Stomach (tissue), 9 donors: Measurements from ENCODE around the gene GCHFR. TPM values are rescaled to one million over a fixed set of nuclear protein-coding genes. Genes with fewer than 3 reads are reported as not detected.

Experiments used
- DNase-seq, 2 donors: peaks; one replicate each; pipeline versions ENCODE4 v3.0.0 to v3.0.0-alpha.2; 2013 to 2019
- H3K27ac ChIP-seq, 5 donors: fragments of 200-600 bp in 4 of 5; sonication (generic) in 4 of 5; one replicate each; pipeline ENCODE4 v1.5.1; 2013 to 2019; ENCODE audit warnings: mild to moderate bottlenecking in 1 of 5, moderate library complexity in 1 of 5
- H3K27me3 ChIP-seq, 3 donors: fragments of 200-600 bp; sonication (generic); one replicate each; pipeline ENCODE4 v1.5.1; 2017 to 2019; ENCODE audit warnings: mixed run types in 1 of 3
- H3K36me3 ChIP-seq, 4 donors: fragments of 200-600 bp; sonication (generic); 1 replicate in 3 of 4; 2 replicates in 1 of 4; pipeline ENCODE4 v1.5.1; 2016 to 2019
- H3K4me1 ChIP-seq, 4 donors: fragments of 200-600 bp; sonication (generic); one replicate each; pipeline ENCODE4 v1.5.1; 2016 to 2019
- H3K4me3 ChIP-seq, 4 donors: fragments of 200-600 bp; sonication (generic) in 3 of 4; one replicate each; pipeline ENCODE4 v1.5.1; 2016 to 2019; ENCODE audit warnings: mild to moderate bottlenecking in 1 of 4
- H3K9me3 ChIP-seq, 4 donors: fragments of 200-600 bp; sonication (generic); one replicate each; pipeline ENCODE4 v1.5.1; 2016 to 2019
- CTCF ChIP-seq, 7 experiments: fragments of 450-650 bp in 4 of 7; fragments of 200-600 bp in 3 of 7; sonication (generic) in 3 of 7; IDR thresholded peaks; one replicate each; pipeline ENCODE4 v1.5.1; 2016 to 2019; ENCODE audit warnings: antibody characterized with exemption in 7 of 7, control low read depth in 2 of 7, mild to moderate bottlenecking in 1 of 7
- EP300 ChIP-seq: sonication (generic); formaldehyde crosslinking; IDR thresholded peaks from one replicate; pipeline ENCODE4 v1.6.1; 2017; ENCODE audit warnings: antibody characterized with exemption
- POLR2A ChIP-seq, 4 donors: fragments of 450-650 bp; IDR thresholded peaks; one replicate each; pipeline ENCODE4 v1.6.1; 2016; ENCODE audit warnings: antibody characterized with exemption in 4 of 4, control low read depth in 2 of 4, mild to moderate bottlenecking in 1 of 4, moderate library complexity in 1 of 4
- POLR2AphosphoS5 ChIP-seq, 3 donors: sonication (generic); formaldehyde crosslinking; IDR thresholded peaks; one replicate each; pipeline ENCODE4 v1.6.1; 2016; ENCODE audit warnings: antibody characterized with exemption in 3 of 3
- WGBS, 5 donors: extraction: QIAGEN DNeasy Blood & Tissue Kit in 3 of 5; methylation state at CpG; one replicate each; pipeline versions ENCODE4 v1.1.5 to v1.1.7; 2013 to 2018; 5-methylcytosine and 5-hydroxymethylcytosine counted together
- intact Hi-C: fragments of 100-400 bp; cut with DNase I; formaldehyde crosslinking; loops from one replicate; pipeline ENCODE4 v1.15.1; 2023; ENCODE audit warnings: low total_unique reads
- polyA plus RNA-seq, 3 donors: library from polyadenylated mRNA; stranded (reverse); fragments of 200-250 nt; gene quantifications; one replicate each; pipeline ENCODE4 v1.2.3, GENCODE V29; 2013
- total RNA-seq, 5 donors: library from RNA; depleted of rRNA; stranded (reverse); fragments of >200 nt; gene quantifications; one replicate each; pipeline versions ENCODE4 v1.1.0 to v1.2.3, GENCODE V29; 2014 to 2016
- donor health status: healthy with polysubstance abuse.
- donor health status: Bipolar disorder and iron deficiency.
- donor health status: healthy.

The GCHFR gene
- total and polyA plus RNA-seq, 8 donors, result 1.3 to 37.4 (median 17.5) TPM; not detected in 2

- no peak overlapping the region for H3K27ac ChIP-seq
- no peak for TF ChIP-seq CTCF (IDR thresholded peaks at IDR 0.05)
- H3K36me3 ChIP-seq, result peaks cover 52 to 94% (median 93%) of the 10 kb centered on the region in 4 donors
- peaks cover 0 to 17% (median under 1%) of the 10 kb centered on the region in 4 donors for H3K4me1 ChIP-seq
- H3K4me3 ChIP-seq, result no peak overlapping the region
- 71 to 83% (median 77%) methylated on average over 3 of the region's 3 CpGs for WGBS, 5 donors
- intact Hi-C loops, result no loop called here
- no peaks in the 10 kb centered on the region for H3K27me3 ChIP-seq
- no peak for DNase-seq
- no peaks in the 10 kb centered on the region for H3K9me3 ChIP-seq
Measured at GRCh38 chr15:40746916-40747418, 16.9 kb upstream of the GCHFR start.

- Histone ChIP-seq H3K27ac (no peak overlapping the region), H3K36me3 (peaks cover 45 to 93% (median 87%) of the 10 kb centered on the region in 4 donors), H3K27me3 (no peaks in the 10 kb centered on the region), H3K9me3 (no peaks in the 10 kb centered on the region), H3K4me1 (peaks cover 5 to 26% (median 8%) of the 10 kb centered on the region in 4 donors), H3K4me3 (no peak overlapping the region)
- intact Hi-C loops, result no loop called here
- TF ChIP-seq CTCF (IDR thresholded peaks at IDR 0.05), result no peak
- no peak for TF ChIP-seq POLR2AphosphoS5 (IDR thresholded peaks at IDR 0.05)
- no peak for TF ChIP-seq EP300
- TF ChIP-seq POLR2A (IDR thresholded peaks at IDR 0.05), result no peak
- DNase-seq, result no peak
- 71 to 80% (median 76%) methylated on average over 6 to 7 of the region's 7 CpGs for WGBS, 5 donors
Measured at GRCh38 chr15:40747685-40748631, 15.9 kb upstream of the GCHFR start.

- Histone ChIP-seq H3K4me1 (peaks cover 15 to 39% (median 19%) of the 10 kb centered on the region in 4 donors), H3K9me3 (no peaks in the 10 kb centered on the region), H3K4me3 (no peak overlapping the region), H3K36me3 (peaks cover 33 to 83% (median 74%) of the 10 kb centered on the region in 4 donors), H3K27me3 (no peaks in the 10 kb centered on the region), H3K27ac (no peak overlapping the region)
- TF ChIP-seq EP300, result no peak
- TF ChIP-seq POLR2AphosphoS5 (IDR thresholded peaks at IDR 0.05), result no peak
- no peak for TF ChIP-seq POLR2A (IDR thresholded peaks at IDR 0.05)
- TF ChIP-seq CTCF (IDR thresholded peaks at IDR 0.05), result no peak
- 94 to 100% (median 96%) methylated on average over 4 of the region's 4 CpGs for WGBS, 5 donors
- intact Hi-C loops, result no loop called here
- no peak for DNase-seq
Measured at GRCh38 chr15:40749151-40749630, 14.7 kb upstream of the GCHFR start.

GRCh38 chr15:40750885-40751284 lies 13.0 kb upstream of the GCHFR start:
- no peak overlapping the region for H3K27ac ChIP-seq
- no peak overlapping the region for H3K4me3 ChIP-seq
- 58 to 75% (median 67%) methylated on average over 3 to 4 of the region's 4 CpGs for WGBS, 5 donors
- DNase-seq, result no peak
- H3K9me3 ChIP-seq, result no peaks in the 10 kb centered on the region
- intact Hi-C loops, result no loop called here
- peaks cover 18 to 43% (median 30%) of the 10 kb centered on the region in 4 donors for H3K4me1 ChIP-seq
- H3K27me3 ChIP-seq, result no peaks in the 10 kb centered on the region
- H3K36me3 ChIP-seq, result peaks cover 25 to 66% (median 57%) of the 10 kb centered on the region in 4 donors
- TF ChIP-seq CTCF (IDR thresholded peaks at IDR 0.05), result no peak
- no peak for TF ChIP-seq POLR2A (IDR thresholded peaks at IDR 0.05)
- TF ChIP-seq POLR2AphosphoS5 (IDR thresholded peaks at IDR 0.05), result no peak
- no peak for TF ChIP-seq EP300
